ENCODE results near the gene MOAP1.

Gene MOAP1

GRCh38 chr14:93136009-93136408 is 48.7 kb downstream of the MOAP1 start:
- Histone ChIP-seq H4K20me1 (ENCODE audit: insufficient read depth) (no peaks in the 10 kb centered on the region), H3K9ac (no peak overlapping the region), H3K4me3 (IDR thresholded peaks at IDR 0.05; ENCODE audit: insufficient read depth, low read depth, low read length) (no peak overlapping the region), H3K36me3 (ENCODE audit: insufficient read depth) (no peaks in the 10 kb centered on the region), H3K79me2 (ENCODE audit: insufficient read depth, low read depth) (no peaks in the 10 kb centered on the region), H3K4me2 (no peak overlapping the region), H3K27ac (no peak overlapping the region), H2AFZ (ENCODE audit: low read depth) (no peak overlapping the region), H3K4me1 (ENCODE audit: low read depth, poor library complexity, severe bottlenecking) (peaks cover 15% of the 10 kb centered on the region), H3K27me3 (ENCODE audit: insufficient read depth, low read depth) (no peaks in the 10 kb centered on the region)
- no peak for TF ChIP-seq CTCF (conservative IDR thresholded peaks at IDR 0.05; ENCODE audit: low read depth, low read length)

- no peaks in the 10 kb centered on the region for H4K20me1 ChIP-seq (ENCODE audit: insufficient read depth)
- no peaks in the 10 kb centered on the region for H3K79me2 ChIP-seq (ENCODE audit: insufficient read depth, low read depth)
- H3K4me3 ChIP-seq (IDR thresholded peaks at IDR 0.05; ENCODE audit: insufficient read depth, low read depth, low read length): no peak overlapping the region
- no peak overlapping the region for H3K27ac ChIP-seq
- no peak overlapping the region for H3K9ac ChIP-seq
- H3K4me1 ChIP-seq (ENCODE audit: low read depth, poor library complexity, severe bottlenecking): peaks cover 15% of the 10 kb centered on the region
- H3K36me3 ChIP-seq (ENCODE audit: insufficient read depth): no peaks in the 10 kb centered on the region
- no peak for TF ChIP-seq CTCF (conservative IDR thresholded peaks at IDR 0.05; ENCODE audit: low read depth, low read length)
- no peak overlapping the region for H2AFZ ChIP-seq (ENCODE audit: low read depth)
- no peaks in the 10 kb centered on the region for H3K27me3 ChIP-seq (ENCODE audit: insufficient read depth, low read depth)
- no peak overlapping the region for H3K4me2 ChIP-seq
Observed at GRCh38 chr14:93135399-93135798, 49.3 kb downstream of the MOAP1 start.

- no peak for TF ChIP-seq CTCF (conservative IDR thresholded peaks at IDR 0.05; ENCODE audit: low read depth, low read length)
- Histone ChIP-seq H3K4me1 (ENCODE audit: low read depth, poor library complexity, severe bottlenecking) (peaks cover 11% of the 10 kb centered on the region), H4K20me1 (ENCODE audit: insufficient read depth) (no peaks in the 10 kb centered on the region), H3K27ac (no peak overlapping the region), H3K36me3 (ENCODE audit: insufficient read depth) (no peaks in the 10 kb centered on the region), H3K79me2 (ENCODE audit: insufficient read depth, low read depth) (no peaks in the 10 kb centered on the region), H3K4me3 (IDR thresholded peaks at IDR 0.05; ENCODE audit: insufficient read depth, low read depth, low read length) (no peak overlapping the region), H2AFZ (ENCODE audit: low read depth) (no peak overlapping the region), H3K9ac (no peak overlapping the region), H3K27me3 (ENCODE audit: insufficient read depth, low read depth) (no peaks in the 10 kb centered on the region), H3K4me2 (no peak overlapping the region)
Observed at GRCh38 chr14:93133464-93133863, 51.2 kb downstream of the MOAP1 start.

GRCh38 chr14:93132472-93133065 is 52.1 kb downstream of the MOAP1 start:
- Histone ChIP-seq H3K27ac (no peak overlapping the region), H3K36me3 (ENCODE audit: insufficient read depth) (no peaks in the 10 kb centered on the region), H3K4me1 (ENCODE audit: low read depth, poor library complexity, severe bottlenecking) (peaks cover 11% of the 10 kb centered on the region), H4K20me1 (ENCODE audit: insufficient read depth) (no peaks in the 10 kb centered on the region), H3K4me3 (IDR thresholded peaks at IDR 0.05; ENCODE audit: insufficient read depth, low read depth, low read length) (no peak overlapping the region), H2AFZ (ENCODE audit: low read depth) (no peak overlapping the region), H3K79me2 (ENCODE audit: insufficient read depth, low read depth) (no peaks in the 10 kb centered on the region), H3K27me3 (ENCODE audit: insufficient read depth, low read depth) (no peaks in the 10 kb centered on the region), H3K4me2 (no peak overlapping the region), H3K9ac (no peak overlapping the region)
- TF ChIP-seq CTCF (conservative IDR thresholded peaks at IDR 0.05; ENCODE audit: low read depth, low read length): peak; percentile 36; the same call in 1 of the 2 replicates
